Omental fat pad (tissue), 4 donors: ENCODE data around the gene SCAMP1. TPM values are rescaled to one million over a fixed set of nuclear protein-coding genes. Genes with fewer than 3 reads are reported as not detected.
A peak's percentile ranks its signal among the peaks of the same experiment; 100 is the strongest.

Source experiments
- ATAC-seq: fragments of 150-250 bp; one replicate; pipeline ENCODE4 v1.9.1; 2016; ENCODE audit warnings: mild to moderate bottlenecking, moderate library complexity; ENCODE audit not compliant: low FRiP score
- DNase-seq: peaks from one replicate; pipeline ENCODE4 v3.0.0-alpha.2; 2019; ENCODE audit warnings: low spot score
- total RNA-seq, 4 donors: library from RNA; depleted of rRNA; stranded (reverse); fragments of >200 nt; gene quantifications; one replicate each; pipeline ENCODE4 v1.1.0, GENCODE V29; 2016
- TF ChIP-seq, protein P1 (sequence below), 3 donors: fragments of 450-650 bp; IDR thresholded peaks; one replicate each; pipeline ENCODE4 v1.5.1; 2016 to 2017; ENCODE audit warnings: antibody characterized with exemption in 3 of 3, mild to moderate bottlenecking in 3 of 3, moderate library complexity in 2 of 3

SCAMP1 gene
- total RNA-seq, 4 donors from 2014 or later = 21.2 to 46.5 (median 22.1) TPM

GRCh38 chr5:78473751-78474150 lies 113.3 kb downstream of the SCAMP1 start:
- TF ChIP-seq, protein P1, sequence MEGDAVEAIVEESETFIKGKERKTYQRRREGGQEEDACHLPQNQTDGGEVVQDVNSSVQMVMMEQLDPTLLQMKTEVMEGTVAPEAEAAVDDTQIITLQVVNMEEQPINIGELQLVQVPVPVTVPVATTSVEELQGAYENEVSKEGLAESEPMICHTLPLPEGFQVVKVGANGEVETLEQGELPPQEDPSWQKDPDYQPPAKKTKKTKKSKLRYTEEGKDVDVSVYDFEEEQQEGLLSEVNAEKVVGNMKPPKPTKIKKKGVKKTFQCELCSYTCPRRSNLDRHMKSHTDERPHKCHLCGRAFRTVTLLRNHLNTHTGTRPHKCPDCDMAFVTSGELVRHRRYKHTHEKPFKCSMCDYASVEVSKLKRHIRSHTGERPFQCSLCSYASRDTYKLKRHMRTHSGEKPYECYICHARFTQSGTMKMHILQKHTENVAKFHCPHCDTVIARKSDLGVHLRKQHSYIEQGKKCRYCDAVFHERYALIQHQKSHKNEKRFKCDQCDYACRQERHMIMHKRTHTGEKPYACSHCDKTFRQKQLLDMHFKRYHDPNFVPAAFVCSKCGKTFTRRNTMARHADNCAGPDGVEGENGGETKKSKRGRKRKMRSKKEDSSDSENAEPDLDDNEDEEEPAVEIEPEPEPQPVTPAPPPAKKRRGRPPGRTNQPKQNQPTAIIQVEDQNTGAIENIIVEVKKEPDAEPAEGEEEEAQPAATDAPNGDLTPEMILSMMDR (IDR thresholded peaks at IDR 0.05) = no peak
- no peak for ATAC-seq
- no peak for DNase-seq

GRCh38 chr5:78475370-78475769 lies 115.0 kb downstream of the SCAMP1 start:
- no peak for ATAC-seq
- no peak for DNase-seq
- TF ChIP-seq, protein P1 (IDR thresholded peaks at IDR 0.05) = no peak

- ATAC-seq (no peak), DNase-seq (no peak)
- TF ChIP-seq, protein P1 (IDR thresholded peaks at IDR 0.05) = no peak
Measured at GRCh38 chr5:78476795-78477194, 116.4 kb downstream of the SCAMP1 start.

GRCh38 chr5:78482948-78483347 lies 122.5 kb downstream of the SCAMP1 start:
- TF ChIP-seq, protein P1 (IDR thresholded peaks at IDR 0.05) = no peak
- ATAC-seq = no peak
- DNase-seq = no peak

DNA sequence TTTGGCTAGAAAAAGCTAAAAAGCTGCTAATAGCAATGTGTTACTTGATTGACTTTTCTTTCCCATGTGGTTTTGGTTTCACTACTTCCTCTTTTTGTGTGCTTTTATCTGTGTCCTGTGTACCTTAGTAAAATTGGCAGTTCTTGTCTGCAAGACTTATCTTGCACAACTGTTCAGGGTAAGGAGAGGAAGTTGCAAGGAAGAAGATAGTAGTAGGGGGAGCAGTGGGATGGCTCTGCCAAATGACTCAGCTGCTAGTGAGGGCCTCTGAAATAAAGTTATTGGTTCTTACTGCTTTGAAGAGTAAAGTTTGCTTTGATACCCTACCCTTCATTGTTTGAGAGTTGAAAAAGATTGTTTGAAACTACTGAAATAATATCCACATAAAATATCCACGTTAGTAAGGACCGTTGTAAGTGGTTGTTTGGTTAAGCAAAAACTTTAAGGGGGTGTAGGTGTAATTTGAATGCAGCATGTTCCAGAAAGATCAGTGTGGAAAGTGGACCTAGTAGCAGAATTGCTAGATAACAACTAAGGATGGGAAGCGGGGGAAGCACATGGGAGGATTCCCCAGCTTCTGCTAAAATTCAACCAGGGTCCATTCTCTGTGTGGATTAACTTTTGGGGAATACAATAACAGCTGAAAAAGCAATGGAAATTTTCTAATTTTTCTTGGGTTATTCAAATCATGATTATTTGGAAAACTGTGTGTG lies 123.5 kb downstream of the SCAMP1 start:
- ATAC-seq = peak; percentile 76
- DNase-seq = no peak

GRCh38 chr5:78486218-78486617 lies 125.8 kb downstream of the SCAMP1 start:
- ATAC-seq (no peak), DNase-seq (no peak)
- TF ChIP-seq, protein P1 (IDR thresholded peaks at IDR 0.05) = no peak

More for the DNA sequence above, 123.5 kb downstream of the SCAMP1 start:
- TF ChIP-seq, protein P1 (IDR thresholded peaks at IDR 0.05) = no peak

DNA sequence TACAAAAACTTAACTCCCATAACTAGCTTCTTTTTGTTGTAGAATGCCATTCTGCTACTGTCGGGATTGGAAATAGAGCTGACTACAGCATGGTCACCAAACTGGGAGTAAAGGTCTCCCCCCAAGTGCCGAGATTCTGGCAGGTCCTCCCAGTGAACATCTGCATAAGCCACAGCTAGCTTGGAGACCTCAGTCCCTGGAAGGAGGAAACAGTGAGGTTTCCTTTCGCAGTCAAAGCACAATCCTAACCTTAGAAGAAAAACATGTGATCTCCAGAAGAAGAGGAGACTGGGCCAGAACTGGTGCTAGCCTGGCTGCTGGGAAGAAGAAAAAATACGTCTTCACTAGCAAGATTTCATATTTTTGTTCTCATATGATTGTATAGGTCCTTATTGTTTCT lies 127.4 kb downstream of the SCAMP1 start:
- TF ChIP-seq, protein P1 (IDR thresholded peaks at IDR 0.05) = no peak
- DNase-seq (no peak), ATAC-seq (no peak)
